HL-60/S4 treated with phorbol 12-myristate 13-acetate at 8.2 ng/mL for 4 days and 3 days (cell line): ENCODE data around the gene SHISA5.
"Not testable (repeated sequence)": the region's sequence is repeated elsewhere in the genome, so short reads cannot be mapped to it uniquely, and the experiment has no call there.

Experiments used
- in situ Hi-C: fragments of 300-500 bp; cut with MboI; formaldehyde crosslinking; loops from 2 replicates; pipeline ENCODE4 v1.15.0; 2022; ENCODE audit warnings: low sequenced_read_pairs

Gene SHISA5

GRCh38 chr3:48478626-48479555, 25.1 kb downstream of the SHISA5 start:
- in situ Hi-C loops: no loop called here

GRCh38 chr3:48477959-48478520, 25.9 kb downstream of the SHISA5 start:
- in situ Hi-C loops: no loop called here

- in situ Hi-C loops: no loop called here
Observed at GRCh38 chr3:48476426-48477053, 27.4 kb downstream of the SHISA5 start.

GRCh38 chr3:48475188-48475587, 28.8 kb downstream of the SHISA5 start:
- in situ Hi-C loops: no loop called here

GRCh38 chr3:48474619-48475018, 29.4 kb downstream of the SHISA5 start:
- in situ Hi-C loops: no loop called here

GRCh38 chr3:48474031-48474430, 29.9 kb downstream of the SHISA5 start:
- in situ Hi-C loops: not testable (repeated sequence)

- in situ Hi-C loops: no loop called here
Observed at GRCh38 chr3:48473617-48473952, 30.4 kb downstream of the SHISA5 start.

- in situ Hi-C loops: no loop called here
Observed at GRCh38 chr3:48472923-48473616, 30.9 kb downstream of the SHISA5 start.

- in situ Hi-C loops: no loop called here
Observed at GRCh38 chr3:48472673-48472922, 31.4 kb downstream of the SHISA5 start.

GRCh38 chr3:48470286-48470685, 33.7 kb downstream of the SHISA5 start:
- in situ Hi-C loops: no loop called here

- in situ Hi-C loops: no loop called here
Observed at GRCh38 chr3:48469046-48469915, 34.7 kb downstream of the SHISA5 start.

GRCh38 chr3:48468329-48468731, 35.6 kb downstream of the SHISA5 start:
- in situ Hi-C loops: no loop called here

GRCh38 chr3:48467473-48468267, 36.3 kb downstream of the SHISA5 start:
- in situ Hi-C loops: no loop called here

- in situ Hi-C loops: no loop called here
Observed at GRCh38 chr3:48467110-48467454, 36.9 kb downstream of the SHISA5 start.

GRCh38 chr3:48466386-48467109, 37.4 kb downstream of the SHISA5 start:
- in situ Hi-C loops: no loop called here

- in situ Hi-C loops: no loop called here
Observed at GRCh38 chr3:48465531-48466378, 38.2 kb downstream of the SHISA5 start.

- in situ Hi-C loops: no loop called here
Observed at GRCh38 chr3:48465237-48465530, 38.8 kb downstream of the SHISA5 start.

- in situ Hi-C loops: no loop called here
Observed at GRCh38 chr3:48464713-48465221, 39.2 kb downstream of the SHISA5 start.

- in situ Hi-C loops: no loop called here
Observed at GRCh38 chr3:48463703-48464102, 40.3 kb downstream of the SHISA5 start.
